GM19328 (cell line): Measurements from ENCODE around the gene TENM4.
A peak's percentile ranks its signal among the peaks of the same experiment; 100 is the strongest.

ENCODE experiments used
- ATAC-seq: cut with Tn5 transposase; IDR thresholded peaks from one replicate; pipeline ENCODE4 v1.9.1; 2021; ENCODE audit warnings: mild to moderate bottlenecking, moderate library complexity; ENCODE audit not compliant: unreplicated experiment

Gene TENM4

GRCh38 chr11:79422866-79423265 lies 18.0 kb downstream of the TENM4 start:
- no peak for ATAC-seq

- no peak for ATAC-seq
Observed at GRCh38 chr11:79421820-79422219, 19.0 kb downstream of the TENM4 start.

GRCh38 chr11:79419120-79419519 lies 21.7 kb downstream of the TENM4 start:
- no peak for ATAC-seq

DNA sequence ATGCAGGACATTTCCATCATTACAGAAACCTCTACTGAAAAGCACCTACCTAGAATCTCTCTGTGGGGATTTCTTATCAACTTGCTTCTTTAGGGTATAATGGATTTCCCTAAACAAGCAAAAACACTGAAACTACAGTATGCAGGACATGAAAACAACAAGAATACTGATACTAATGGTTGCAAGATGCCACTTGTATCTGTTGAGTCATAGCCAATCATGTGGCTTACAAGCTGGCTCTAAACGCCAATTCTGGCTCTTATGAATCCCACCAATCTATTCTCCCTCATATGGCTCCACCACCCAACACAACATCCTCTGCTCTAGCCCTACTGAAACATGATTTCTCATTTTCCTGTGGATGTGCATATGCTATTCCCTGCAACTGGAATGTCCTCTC lies 22.6 kb downstream of the TENM4 start:
- no peak for ATAC-seq

DNA sequence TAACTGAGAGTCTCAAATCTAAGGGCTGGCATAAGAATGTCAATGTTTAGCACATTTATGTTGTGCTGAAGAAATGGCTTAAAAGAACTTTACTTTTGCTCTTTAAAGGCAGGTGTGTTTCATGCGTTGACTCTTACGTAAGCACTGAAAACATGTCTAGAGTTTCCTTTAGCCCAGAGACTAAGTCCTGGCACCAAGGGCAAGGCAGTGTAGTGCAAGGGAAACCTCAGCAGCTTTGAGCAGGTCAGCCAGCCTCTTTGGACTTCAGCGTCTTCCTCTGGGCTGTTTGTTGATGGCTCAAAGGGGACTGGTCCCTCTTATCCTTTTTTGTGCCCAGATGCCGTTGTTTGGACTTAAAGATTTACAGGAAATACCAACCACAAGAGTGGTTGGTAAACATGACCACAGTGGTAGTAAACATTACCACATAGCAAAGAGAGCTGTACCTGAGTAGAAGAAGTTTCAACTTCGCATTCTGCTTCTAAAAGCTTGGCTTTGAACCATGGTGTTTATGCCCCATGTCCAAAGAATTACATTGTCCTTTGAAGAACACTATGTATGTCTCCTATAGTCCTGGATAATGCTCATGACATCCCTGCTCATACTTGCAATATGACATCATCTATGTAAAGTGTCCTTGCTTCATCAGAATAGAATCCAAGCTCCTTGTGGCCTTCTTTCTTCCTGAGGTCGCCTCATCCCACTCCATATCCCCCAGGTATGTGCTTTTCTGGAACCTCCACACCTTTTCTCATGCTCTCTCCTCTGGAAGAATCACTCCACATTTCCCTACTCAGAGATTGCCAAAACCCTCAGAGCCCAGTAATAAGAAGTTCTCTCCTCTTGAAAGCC lies 23.5 kb downstream of the TENM4 start:
- no peak for ATAC-seq

GRCh38 chr11:79415912-79416311 lies 24.9 kb downstream of the TENM4 start:
- ATAC-seq, result no peak

DNA sequence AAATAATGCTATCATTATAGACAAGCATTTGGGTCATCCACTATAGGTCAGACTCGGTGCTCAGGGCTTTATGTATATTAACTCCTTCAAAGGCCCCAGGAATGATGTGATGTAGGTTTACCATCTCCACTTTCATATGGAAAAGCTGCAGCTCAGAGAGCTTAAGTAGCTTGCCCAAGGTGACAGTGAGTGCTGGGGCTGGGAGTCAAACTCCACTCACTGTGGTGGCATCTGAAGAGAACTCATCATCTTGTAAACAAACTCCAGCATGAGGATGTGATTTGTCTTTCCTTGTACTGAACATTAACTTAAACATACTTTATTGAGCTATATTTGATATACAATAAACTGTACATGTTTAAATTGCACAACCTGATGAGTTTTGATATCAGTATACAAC lies 25.4 kb downstream of the TENM4 start:
- ATAC-seq, result no peak

- no peak for ATAC-seq
Observed at GRCh38 chr11:79414644-79415317, 26.0 kb downstream of the TENM4 start.

DNA sequence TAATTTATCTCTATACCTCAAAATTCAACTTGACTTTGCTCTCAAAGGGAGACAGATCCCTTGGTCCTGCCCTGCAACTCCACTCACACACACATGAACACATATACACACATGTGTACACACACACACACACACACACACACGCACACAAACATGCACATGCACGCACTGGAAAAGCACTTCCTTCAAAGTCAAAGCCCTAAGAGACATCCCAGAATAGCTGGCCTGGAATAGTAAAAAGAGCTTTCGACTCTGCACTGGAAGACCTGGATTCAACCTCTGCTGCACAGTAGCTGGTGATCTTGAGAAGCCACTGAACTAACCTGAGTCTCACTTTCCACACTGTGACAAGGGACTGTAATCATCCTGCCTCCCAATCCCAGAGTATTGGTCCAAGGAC lies 26.8 kb downstream of the TENM4 start:
- ATAC-seq, result no peak

- no peak for ATAC-seq
Observed at GRCh38 chr11:79413268-79413667, 27.6 kb downstream of the TENM4 start.

GRCh38 chr11:79412761-79413160 lies 28.1 kb downstream of the TENM4 start:
- ATAC-seq, result no peak

GRCh38 chr11:79409330-79409729 lies 31.5 kb downstream of the TENM4 start:
- ATAC-seq, result no peak

DNA sequence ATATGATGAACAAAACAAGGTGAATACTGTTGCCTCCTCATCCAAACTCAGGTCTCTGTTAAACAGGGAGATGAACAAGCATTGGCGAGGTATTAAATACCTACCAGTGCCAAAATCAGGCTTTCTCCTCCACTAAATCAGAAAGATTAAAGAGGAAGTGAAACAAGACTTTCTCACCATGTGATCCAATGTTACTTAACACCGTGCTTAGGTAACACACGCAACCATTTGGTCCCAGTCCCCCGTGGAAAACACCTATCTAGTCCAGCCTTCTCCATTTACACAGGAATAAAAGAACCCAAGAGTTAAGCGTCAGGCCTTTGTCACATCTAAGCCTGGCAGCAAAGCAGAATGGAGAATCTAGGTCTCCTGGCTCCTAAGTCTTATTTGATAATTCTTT lies 34.5 kb downstream of the TENM4 start:
- peak; percentile 92 for ATAC-seq

DNA sequence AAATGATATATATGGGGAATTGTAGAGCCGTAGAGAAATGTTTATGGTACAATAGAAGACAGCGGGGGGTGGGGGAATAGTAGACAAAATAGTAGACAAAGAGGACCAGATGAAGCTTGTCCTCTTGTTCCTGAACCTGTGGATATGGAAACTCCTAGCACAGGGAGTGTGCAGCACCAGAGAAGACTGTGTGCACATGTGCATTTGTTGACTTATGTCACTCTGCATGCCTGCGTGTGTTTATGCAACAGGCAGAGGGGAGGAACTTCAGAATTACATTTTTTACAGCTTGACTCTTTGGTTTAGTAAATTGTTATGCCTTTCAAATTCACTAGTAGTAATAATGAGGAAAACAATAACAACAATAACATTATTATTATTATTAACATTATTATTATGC lies 36.0 kb downstream of the TENM4 start:
- no peak for ATAC-seq

GRCh38 chr11:79404325-79404724 lies 36.5 kb downstream of the TENM4 start:
- no peak for ATAC-seq

DNA sequence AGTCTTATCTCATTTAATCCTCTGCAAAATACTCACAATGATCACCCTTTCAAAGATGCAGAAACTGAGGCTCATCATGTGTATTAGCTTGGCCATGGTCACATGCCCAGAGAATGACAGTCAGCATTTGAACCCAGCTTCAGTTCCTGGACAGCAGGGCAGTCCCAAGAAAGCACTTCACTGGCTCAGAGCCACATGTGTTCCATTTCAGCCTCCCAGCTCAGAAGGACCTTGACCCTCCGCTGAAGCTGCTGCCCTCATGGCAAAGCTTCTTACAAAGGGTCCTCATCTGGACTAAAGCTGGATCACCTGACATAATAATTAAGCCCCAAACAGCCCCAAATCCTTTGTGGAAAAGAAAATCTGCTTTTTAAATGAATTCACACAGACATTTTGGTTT lies 37.0 kb downstream of the TENM4 start:
- ATAC-seq, result no peak

GRCh38 chr11:79402912-79403311 lies 37.9 kb downstream of the TENM4 start:
- no peak for ATAC-seq

- no peak for ATAC-seq
Observed at GRCh38 chr11:79400717-79401330, 40.0 kb downstream of the TENM4 start.

GRCh38 chr11:79400206-79400605 lies 40.6 kb downstream of the TENM4 start:
- no peak for ATAC-seq

DNA sequence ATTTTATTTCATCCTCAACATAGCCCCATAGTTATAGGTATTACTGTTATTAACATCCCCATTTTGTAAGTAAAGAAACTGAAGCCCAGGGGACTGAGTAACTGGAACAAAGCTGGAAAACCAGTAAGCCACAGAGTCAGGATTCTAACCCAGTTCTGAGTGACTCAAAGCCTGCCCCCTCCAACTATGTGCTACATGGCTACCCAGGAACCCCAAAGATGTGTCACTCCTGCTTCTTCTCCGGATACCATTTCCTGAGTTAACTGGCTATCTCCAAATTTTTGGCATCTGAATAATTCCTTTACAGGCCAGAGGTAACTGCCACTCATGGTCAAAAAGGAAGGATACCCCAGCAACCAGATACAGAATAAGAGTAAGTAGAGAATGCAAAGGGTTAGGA lies 43.6 kb downstream of the TENM4 start:
- ATAC-seq, result no peak

DNA sequence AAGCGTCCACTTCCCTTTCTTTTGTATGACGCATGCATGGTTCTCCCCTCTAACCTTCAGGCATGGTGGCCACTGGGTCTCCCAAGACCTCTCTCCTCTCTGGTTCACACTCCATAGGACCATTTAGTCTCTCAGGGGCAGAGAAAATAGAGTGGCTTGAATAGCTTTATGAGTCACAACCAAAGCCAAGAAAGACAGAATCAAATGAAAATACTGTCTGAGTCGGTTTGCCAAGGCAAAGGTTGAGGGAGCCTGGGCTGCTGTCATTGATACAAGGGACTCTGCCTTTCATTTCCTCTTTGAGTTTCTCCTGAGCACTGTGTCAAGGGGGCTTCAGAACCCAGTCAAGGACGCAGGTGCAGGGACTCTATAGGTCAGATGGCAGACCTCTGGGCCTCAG lies 44.2 kb downstream of the TENM4 start:
- no peak for ATAC-seq

- no peak for ATAC-seq
Observed at GRCh38 chr11:79396001-79396400, 44.8 kb downstream of the TENM4 start.
